MM.1S (cell line): ENCODE measurements around the gene EGFLAM.

Experiments
- DNase-seq: peaks from one replicate; pipeline ENCODE4 v3.0.0-alpha.2; 2015
- H2AFZ ChIP-seq: fragments of 300-600 bp; sonication (generic); 2 replicates; pipeline ENCODE4 v1.6.0; 2016; ENCODE audit warnings: antibody characterized with exemption, low read length
- H3F3A ChIP-seq: fragments of 300-600 bp; sonication (generic); 2 replicates; pipeline ENCODE4 v1.6.1; 2016; ENCODE audit warnings: mild to moderate bottlenecking, antibody characterized with exemption, low read length, moderate library complexity, mixed read lengths; ENCODE audit not compliant: insufficient read depth
- H3K27ac ChIP-seq: fragments of 300-600 bp; sonication (generic); 2 replicates; pipeline ENCODE4 v1.5.1; 2016; ENCODE audit warnings: mild to moderate bottlenecking, low read length
- H3K27me3 ChIP-seq: fragments of 300-600 bp; sonication (generic); replicated peaks from 2 replicates; pipeline ENCODE4 v1.6.0; 2016; ENCODE audit warnings: low read length; ENCODE audit not compliant: insufficient read depth
- H3K36me3 ChIP-seq: fragments of 300-600 bp; sonication (generic); replicated peaks from 2 replicates; pipeline ENCODE4 v1.6.1; 2016; ENCODE audit warnings: mild to moderate bottlenecking, low read length, mixed read lengths; ENCODE audit not compliant: insufficient read depth
- H3K4me1 ChIP-seq: fragments of 300-600 bp; sonication (generic); 2 replicates; pipeline ENCODE4 v1.6.1; 2016; ENCODE audit warnings: low read length, mixed read lengths
- H3K4me2 ChIP-seq: fragments of 300-600 bp; sonication (generic); 2 replicates; pipeline ENCODE4 v1.6.0; 2016; ENCODE audit warnings: low read depth, low read length
- H3K4me3 ChIP-seq: fragments of 300-600 bp; sonication (generic); 2 replicates; pipeline ENCODE4 v1.5.1; 2016; ENCODE audit warnings: low read length, mixed read lengths
- H3K79me2 ChIP-seq: fragments of 300-600 bp; sonication (generic); 2 replicates; pipeline ENCODE4 v1.6.1; 2016; ENCODE audit warnings: mixed run types, low read length, mixed read lengths
- H3K9ac ChIP-seq: fragments of 300-600 bp; sonication (generic); 2 replicates; pipeline ENCODE4 v1.6.1; 2016; ENCODE audit warnings: low read length, mixed read lengths
- H3K9me2 ChIP-seq: fragments of 300-600 bp; sonication (generic); replicated peaks from 2 replicates; pipeline ENCODE4 v1.6.1; 2016; ENCODE audit warnings: mild to moderate bottlenecking, low read length, mixed read lengths; ENCODE audit not compliant: insufficient read depth
- H3K9me3 ChIP-seq: fragments of 300-600 bp; sonication (generic); replicated peaks from 2 replicates; pipeline ENCODE4 v1.6.1; 2016; ENCODE audit warnings: mild to moderate bottlenecking, low read length, mixed read lengths; ENCODE audit not compliant: insufficient read depth
- H4K20me1 ChIP-seq: fragments of 300-600 bp; sonication (generic); 2 replicates; pipeline ENCODE4 v1.6.1; 2016; ENCODE audit warnings: mild to moderate bottlenecking, low read length, moderate library complexity, mixed read lengths; ENCODE audit not compliant: insufficient read depth
- EZH2 ChIP-seq: fragments of 300-600 bp; sonication (generic); optimal IDR thresholded peaks from 2 replicates; pipeline ENCODE3; 2017; ENCODE audit warnings: low read depth, mild to moderate bottlenecking, antibody characterized with exemption, low read length, mixed read lengths
- EZH2phosphoT487 ChIP-seq: fragments of 300-600 bp; sonication (generic); IDR thresholded peaks from 2 replicates; pipeline ENCODE4 v1.6.1; 2018; ENCODE audit warnings: antibody characterized with exemption, low read length
- TF ChIP-seq, protein P1 (sequence below): fragments of 300-600 bp; sonication (generic); IDR thresholded peaks from 2 replicates; pipeline ENCODE4 v1.5.1; 2016; ENCODE audit warnings: antibody characterized with exemption, low read length, mixed read lengths

The EGFLAM gene

DNA sequence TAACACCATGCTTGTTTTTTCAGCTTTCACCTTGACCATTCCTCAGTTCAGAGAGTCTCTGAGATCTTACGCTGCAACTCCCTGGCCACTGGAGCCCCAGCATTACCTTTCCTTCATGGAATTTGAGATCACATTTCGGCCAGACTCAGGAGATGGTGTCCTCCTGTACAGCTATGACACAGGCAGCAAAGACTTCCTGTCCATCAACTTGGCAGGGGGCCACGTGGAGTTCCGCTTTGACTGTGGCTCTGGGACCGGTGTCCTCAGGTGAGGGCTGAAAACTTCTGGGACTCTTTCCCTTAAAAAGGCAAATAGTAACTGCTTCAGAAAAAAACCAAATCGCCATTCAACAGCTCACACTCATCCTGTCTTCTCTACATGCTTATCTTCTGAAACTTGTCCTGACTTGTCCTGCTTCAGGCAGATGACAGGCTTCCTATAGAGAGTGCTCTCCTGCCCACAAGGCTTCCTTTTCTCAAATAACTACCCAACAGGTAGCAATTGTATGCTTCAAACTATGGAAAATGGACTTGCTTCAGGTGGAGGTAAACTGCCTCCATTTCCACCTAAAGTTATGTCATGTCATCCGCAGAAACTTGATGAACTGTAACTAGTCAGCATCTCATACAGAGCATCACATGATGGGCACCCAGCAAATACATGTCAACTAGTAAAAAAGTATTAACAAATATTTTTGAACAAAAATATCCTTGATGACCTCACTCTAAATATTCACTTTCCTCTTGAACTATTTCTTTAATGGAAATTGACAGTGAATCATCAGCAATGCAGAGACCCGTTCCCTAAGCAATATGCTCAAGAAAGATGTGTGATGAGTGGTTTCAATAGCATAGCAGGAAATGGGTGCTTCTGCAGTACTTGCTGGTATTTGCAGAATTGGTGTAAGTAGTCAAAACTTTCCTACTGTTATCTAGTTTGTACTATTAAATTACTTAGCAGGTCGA is 168.9 kb downstream of the EGFLAM start:
- Histone ChIP-seq H3K27me3 (no peaks in the 10 kb centered on the region; the same call in 1 of the 2 replicates), H3K9me3 (no peaks in the 10 kb centered on the region), H2AFZ (no peak overlapping the region), H3K4me1 (no peaks in the 10 kb centered on the region), H3K4me2 (no peak overlapping the region), H3K9me2 (no peaks in the 10 kb centered on the region), H3K4me3 (no peak overlapping the region), H3K36me3 (no peaks in the 10 kb centered on the region), H4K20me1 (no peaks in the 10 kb centered on the region), H3K79me2 (no peaks in the 10 kb centered on the region), H3K9ac (no peak overlapping the region), H3K27ac (no peak overlapping the region), H3F3A (no peaks in the 10 kb centered on the region)
- TF ChIP-seq EZH2 (no peak), EZH2phosphoT487 (no peak)
- TF ChIP-seq, protein P1, sequence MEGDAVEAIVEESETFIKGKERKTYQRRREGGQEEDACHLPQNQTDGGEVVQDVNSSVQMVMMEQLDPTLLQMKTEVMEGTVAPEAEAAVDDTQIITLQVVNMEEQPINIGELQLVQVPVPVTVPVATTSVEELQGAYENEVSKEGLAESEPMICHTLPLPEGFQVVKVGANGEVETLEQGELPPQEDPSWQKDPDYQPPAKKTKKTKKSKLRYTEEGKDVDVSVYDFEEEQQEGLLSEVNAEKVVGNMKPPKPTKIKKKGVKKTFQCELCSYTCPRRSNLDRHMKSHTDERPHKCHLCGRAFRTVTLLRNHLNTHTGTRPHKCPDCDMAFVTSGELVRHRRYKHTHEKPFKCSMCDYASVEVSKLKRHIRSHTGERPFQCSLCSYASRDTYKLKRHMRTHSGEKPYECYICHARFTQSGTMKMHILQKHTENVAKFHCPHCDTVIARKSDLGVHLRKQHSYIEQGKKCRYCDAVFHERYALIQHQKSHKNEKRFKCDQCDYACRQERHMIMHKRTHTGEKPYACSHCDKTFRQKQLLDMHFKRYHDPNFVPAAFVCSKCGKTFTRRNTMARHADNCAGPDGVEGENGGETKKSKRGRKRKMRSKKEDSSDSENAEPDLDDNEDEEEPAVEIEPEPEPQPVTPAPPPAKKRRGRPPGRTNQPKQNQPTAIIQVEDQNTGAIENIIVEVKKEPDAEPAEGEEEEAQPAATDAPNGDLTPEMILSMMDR: no peak
- no peak for DNase-seq

DNA sequence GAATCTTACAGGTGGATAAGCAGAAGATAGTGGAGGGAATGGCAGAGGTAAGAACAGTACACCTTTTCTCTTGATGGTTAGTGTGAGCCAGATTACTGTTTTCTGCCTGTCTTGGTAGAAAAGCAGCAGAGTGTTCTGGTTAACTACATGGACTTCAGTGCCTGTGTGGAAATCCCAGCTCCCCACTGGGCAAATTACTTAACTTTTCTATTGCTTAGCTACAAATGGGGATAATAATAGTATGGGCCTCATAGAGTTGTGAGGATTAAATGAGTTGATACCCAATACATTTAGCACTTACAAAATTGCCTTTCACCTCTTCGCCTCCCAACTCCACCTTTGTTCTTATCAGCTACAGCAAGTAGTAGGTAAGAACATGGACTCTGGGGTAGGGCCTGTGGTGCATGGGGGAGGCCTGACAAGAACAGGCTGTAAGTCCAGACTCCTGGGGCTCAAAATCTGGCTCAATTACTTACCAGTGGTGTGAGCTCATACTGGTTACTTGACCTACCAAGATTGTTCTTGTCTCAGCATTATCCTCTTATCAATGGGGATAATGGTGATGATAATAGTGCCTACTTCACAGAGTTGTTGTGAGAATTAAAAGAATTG is 173.0 kb downstream of the EGFLAM start:
- H2AFZ ChIP-seq: no peak overlapping the region
- H3K27ac ChIP-seq: no peak overlapping the region
- no peaks in the 10 kb centered on the region for H3K9me2 ChIP-seq
- no peaks in the 10 kb centered on the region for H3K79me2 ChIP-seq
- no peaks in the 10 kb centered on the region for H3K9me3 ChIP-seq
- 0 out of 2 replicates have a peak, but pooled peaks cover 3% of the 10 kb centered on the region for H4K20me1 ChIP-seq
- H3K4me1 ChIP-seq: peaks cover 23% of the 10 kb centered on the region
- H3K4me2 ChIP-seq: no peak overlapping the region
- H3K9ac ChIP-seq: no peak overlapping the region
- peaks cover 16% of the 10 kb centered on the region; the same call in 1 of the 2 replicates for H3F3A ChIP-seq
- DNase-seq: no peak
- H3K36me3 ChIP-seq: no peaks in the 10 kb centered on the region
- peaks cover 7% of the 10 kb centered on the region; the same call in 1 of the 2 replicates for H3K27me3 ChIP-seq
- TF ChIP-seq EZH2: no peak
- TF ChIP-seq, protein P1: no peak
- no peak for TF ChIP-seq EZH2phosphoT487
- H3K4me3 ChIP-seq: no peak overlapping the region

DNA sequence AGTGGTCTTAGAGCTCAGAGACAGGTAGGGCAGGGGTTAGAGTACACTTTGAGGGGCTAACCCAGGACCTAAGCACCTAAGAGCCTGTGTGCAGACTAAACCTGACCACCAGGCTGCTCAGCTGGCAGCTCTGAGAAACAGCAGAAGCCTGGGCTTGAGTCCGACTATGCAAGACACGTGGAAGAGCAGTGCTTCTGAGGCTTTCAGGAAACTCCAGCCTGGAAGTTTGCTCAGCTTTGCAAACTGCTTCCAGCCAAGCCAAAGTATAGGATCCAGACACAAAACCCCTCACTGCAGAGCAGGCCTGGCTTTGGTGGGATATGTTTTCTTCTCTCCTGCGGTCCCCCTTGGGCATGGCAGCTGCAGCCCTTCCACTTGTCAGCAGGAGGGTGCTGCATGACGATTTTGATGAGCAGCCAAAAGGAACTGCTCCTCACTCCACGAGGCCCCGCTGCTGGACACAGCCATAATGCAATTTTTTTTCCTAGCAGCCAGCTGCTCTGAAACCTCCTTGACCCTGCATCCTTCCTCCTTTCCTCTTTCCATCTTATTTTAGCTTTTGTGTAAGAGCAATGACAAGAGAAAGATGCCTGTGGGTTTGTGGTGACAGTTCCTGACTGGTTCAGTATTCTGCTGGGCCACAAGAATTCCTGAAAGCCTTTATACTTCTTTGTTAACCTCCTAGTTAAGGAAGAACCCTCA is 175.0 kb downstream of the EGFLAM start:
- no peak for TF ChIP-seq EZH2
- TF ChIP-seq, protein P1: 0 out of 2 replicates have a peak, but pooled peaks have one; percentile 9
- H3K4me2 ChIP-seq: peak overlapping the region; percentile 52; the same call in 1 of the 2 replicates
- H3K9ac ChIP-seq: no peak overlapping the region

More for the DNA sequence above, 175.0 kb downstream of the EGFLAM start:
- Histone ChIP-seq H3K9me2 (no peaks in the 10 kb centered on the region), H3K27me3 (peaks cover 7% of the 10 kb centered on the region; the same call in 1 of the 2 replicates), H3K4me1 (peaks cover 23% of the 10 kb centered on the region), H3K27ac (no peak overlapping the region), H3F3A (peaks cover 16% of the 10 kb centered on the region; the same call in 1 of the 2 replicates), H4K20me1 (0 out of 2 replicates have a peak, but pooled peaks cover 3% of the 10 kb centered on the region), H2AFZ (no peak overlapping the region), H3K79me2 (no peaks in the 10 kb centered on the region), H3K9me3 (no peaks in the 10 kb centered on the region), H3K4me3 (no peak overlapping the region), H3K36me3 (no peaks in the 10 kb centered on the region)
- DNase-seq: peak; percentile 50
